ENCODE results near the gene RNU1-3. TPM values are rescaled to one million over a fixed set of nuclear protein-coding genes. Genes with fewer than 3 reads are reported as not detected.

RNU1-3 gene
- total and polyA plus RNA-seq, 2 of the 13 experiments (the other 11 are each of a cell fraction or from before 2014, with no cell fraction given), result under 0.01 to 11,018 TPM

GRCh38 chr1:16645271-16646060 is 21.3 kb downstream of the RNU1-3 start (continued):
- TF ChIP-seq NR2C2 (CRISPR knock-in tag; IDR thresholded peaks at IDR 0.05; ENCODE audit: borderline replicate concordance), result peak; percentile 85
- TF ChIP-seq GMEB2 (CRISPR knock-in tag; IDR thresholded peaks at IDR 0.05; ENCODE audit: low read depth), result 0 out of 2 replicates have a peak, but pooled peaks have one; percentile 23
- TF ChIP-seq ZNF335 (CRISPR knock-in tag; IDR thresholded peaks at IDR 0.05), result peak; percentile 81
- TF ChIP-seq ZNF281 (CRISPR knock-in tag; IDR thresholded peaks at IDR 0.05; ENCODE audit: borderline replicate concordance), result peak; percentile 73
- TF ChIP-seq SNAI1 (CRISPR knock-in tag; IDR thresholded peaks at IDR 0.05; ENCODE audit: borderline replicate concordance), result peak; percentile 96
- peak; percentile 58; the same call in 1 of the 2 replicates for TF ChIP-seq PRDM4 (CRISPR knock-in tag; IDR thresholded peaks at IDR 0.05; ENCODE audit: borderline replicate concordance)
- peak; percentile 87 for TF ChIP-seq ZNF687 (CRISPR knock-in tag; IDR thresholded peaks at IDR 0.05)
- peak; percentile 92 for TF ChIP-seq ZNF224 (CRISPR knock-in tag; IDR thresholded peaks at IDR 0.05)
- peak; percentile 90 for TF ChIP-seq THAP11 (CRISPR knock-in tag; IDR thresholded peaks at IDR 0.05)
- TF ChIP-seq TFAP4 (IDR thresholded peaks at IDR 0.05; ENCODE audit: borderline replicate concordance, low read depth), result peak; percentile 89
- TF ChIP-seq SNAPC2 (CRISPR knock-in tag; IDR thresholded peaks at IDR 0.05), result peak; percentile 98
- TF ChIP-seq ARID2 (CRISPR knock-in tag; IDR thresholded peaks at IDR 0.05; ENCODE audit: borderline replicate concordance), result peak; percentile 90; the same call in 1 of the 2 replicates
- peak; percentile 30; the same call in 1 of the 2 replicates for TF ChIP-seq ZNF616 (CRISPR knock-in tag; IDR thresholded peaks at IDR 0.05; ENCODE audit: low read depth)
- peak; percentile 51 for TF ChIP-seq ARNT2 (CRISPR knock-in tag; IDR thresholded peaks at IDR 0.05; ENCODE audit: low read depth)

All from HepG2 (cell line).